Mononuclear cell (primary cell): ENCODE data around the gene DOCK7. TPM values are rescaled to one million over a fixed set of nuclear protein-coding genes. Genes with fewer than 3 reads are reported as not detected.

ENCODE experiments used
- H3K27me3 ChIP-seq: 2 replicates; pipeline ENCODE4 v1.6.0; 2011; ENCODE audit warnings: low read length, control low read depth; ENCODE audit not compliant: insufficient read depth
- H3K4me1 ChIP-seq: 2 replicates; pipeline ENCODE4 v1.5.1; 2011; ENCODE audit warnings: mild to moderate bottlenecking, low read length, control low read depth; ENCODE audit not compliant: insufficient read depth
- H3K4me3 ChIP-seq: 2 replicates; pipeline ENCODE4 v1.5.1; 2011; ENCODE audit warnings: mild to moderate bottlenecking, low read length, moderate library complexity
- H3K9me3 ChIP-seq: 2 replicates; pipeline ENCODE4 v1.5.1; 2011; ENCODE audit warnings: low read depth, mild to moderate bottlenecking, control low read depth, low read length
- total RNA-seq: library from RNA; depleted of rRNA; stranded (reverse); fragments of >200 nt; gene quantifications from one replicate; pipeline ENCODE4 v1.2.3, GENCODE V29; 2012

The DOCK7 gene
- total RNA-seq, 1 donor = 15.5 TPM

DNA sequence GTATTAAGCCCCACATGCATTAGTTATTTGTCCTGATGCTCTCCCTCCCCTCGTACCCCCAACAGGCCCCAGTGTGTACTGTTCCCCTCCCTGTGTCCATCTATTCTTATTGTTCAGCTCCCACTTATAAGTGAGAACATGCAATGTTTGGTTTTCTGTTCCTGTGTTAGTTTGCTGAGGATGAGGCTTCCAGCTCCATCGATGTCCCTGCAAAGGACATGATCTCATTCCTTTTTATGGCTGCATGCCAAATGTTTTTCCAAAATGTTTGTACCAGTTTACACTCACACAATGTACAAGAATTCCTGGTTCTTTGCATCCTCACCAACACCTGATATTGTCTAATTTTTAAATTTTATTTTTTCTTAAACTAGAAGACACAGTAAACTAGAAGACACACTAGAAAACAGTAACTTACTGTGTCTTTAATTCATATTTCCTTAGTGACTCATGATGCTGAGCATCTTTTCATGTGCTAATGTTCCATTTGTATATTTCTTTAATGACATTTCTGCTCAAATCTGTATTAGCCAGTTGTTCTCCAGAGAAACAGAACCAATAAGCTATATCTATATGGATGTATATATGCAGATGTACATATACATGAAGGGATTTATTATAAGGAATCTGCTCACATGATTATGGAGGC, 270.7 kb downstream of the DOCK7 start:
- Histone ChIP-seq H3K4me1 (no peaks in the 10 kb centered on the region), H3K9me3 (no peaks in the 10 kb centered on the region), H3K4me3 (no peak overlapping the region), H3K27me3 (no peaks in the 10 kb centered on the region)

DNA sequence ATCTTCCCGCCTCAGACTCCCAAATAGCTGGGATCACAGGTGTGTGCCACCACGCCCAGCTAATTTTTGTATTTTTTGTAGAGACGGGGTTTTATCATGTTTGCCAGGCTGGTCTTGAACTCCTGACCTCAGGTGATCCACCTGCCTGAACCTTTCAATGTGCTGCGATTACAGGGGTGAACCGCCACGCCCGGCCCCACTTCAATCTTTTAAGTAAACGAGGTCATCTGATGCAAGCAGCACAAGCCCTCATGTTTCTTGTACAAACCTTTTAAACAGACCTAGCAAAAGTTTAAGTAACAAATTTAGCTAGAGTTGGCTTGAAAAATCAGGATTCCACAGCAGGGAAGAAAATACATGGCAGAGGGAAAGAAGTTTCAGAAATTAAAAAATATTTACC, 272.5 kb downstream of the DOCK7 start:
- Histone ChIP-seq H3K9me3 (no peaks in the 10 kb centered on the region), H3K4me1 (no peaks in the 10 kb centered on the region), H3K4me3 (no peak overlapping the region), H3K27me3 (no peaks in the 10 kb centered on the region)

- Histone ChIP-seq H3K27me3 (no peaks in the 10 kb centered on the region), H3K4me3 (no peak overlapping the region)
Observed at GRCh38 chr1:62407398-62408009, 280.7 kb downstream of the DOCK7 start.

DNA sequence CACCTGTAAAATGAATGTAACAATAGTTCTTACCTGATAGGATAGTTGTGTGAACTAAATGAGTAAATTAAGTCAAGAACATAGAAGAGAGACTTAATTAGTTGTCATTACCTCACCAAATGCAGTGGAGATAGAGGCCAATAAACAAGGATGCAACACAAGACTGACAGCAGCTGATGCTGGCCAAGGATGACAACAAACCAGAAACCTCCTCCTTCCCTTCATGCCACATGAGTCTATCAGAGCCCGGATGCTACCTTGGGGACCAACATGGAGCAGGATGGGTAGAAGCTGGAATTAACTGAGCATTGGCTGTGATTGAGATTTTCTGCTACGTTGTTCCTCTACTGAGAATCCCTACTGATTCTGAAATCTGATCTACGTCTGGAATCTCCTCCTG, 281.6 kb downstream of the DOCK7 start:
- Histone ChIP-seq H3K4me1 (no peaks in the 10 kb centered on the region), H3K4me3 (no peak overlapping the region), H3K9me3 (no peaks in the 10 kb centered on the region), H3K27me3 (no peaks in the 10 kb centered on the region)

More at GRCh38 chr1:62407398-62408009, 280.7 kb downstream of the DOCK7 start:
- H3K4me1 ChIP-seq = no peaks in the 10 kb centered on the region
- H3K9me3 ChIP-seq = no peaks in the 10 kb centered on the region

- Histone ChIP-seq H3K9me3 (no peaks in the 10 kb centered on the region), H3K27me3 (no peaks in the 10 kb centered on the region), H3K4me1 (no peaks in the 10 kb centered on the region)
Observed at GRCh38 chr1:62405247-62405646, 282.9 kb downstream of the DOCK7 start.

More at GRCh38 chr1:62405247-62405646, 282.9 kb downstream of the DOCK7 start:
- H3K4me3 ChIP-seq = no peak overlapping the region

Other genes with a start within 250 kb of the DOCK7 start
- gene ANGPTL3, start 90.9 kb downstream of the DOCK7 start, total RNA-seq = not detected
- gene ATG4C, start 95.7 kb upstream of the DOCK7 start, total RNA-seq = 6.4 TPM